Hepatocyte (in vitro differentiated cells): ENCODE measurements around the gene FAM90A1.
"Not testable (repeated sequence)": the region's sequence is repeated elsewhere in the genome, so short reads cannot be mapped to it uniquely, and the experiment has no call there.

Experiments
- CTCF ChIP-seq: fragments of 200-600 bp; sonication (generic); IDR thresholded peaks from 2 replicates; pipeline ENCODE4 v1.5.1; 2016; ENCODE audit warnings: antibody characterized with exemption, mild to moderate bottlenecking; ENCODE audit not compliant: poor library complexity
- EZH2 ChIP-seq: fragments of 200-600 bp; sonication (generic); IDR thresholded peaks from 2 replicates; pipeline ENCODE4 v1.6.1; 2016; ENCODE audit warnings: antibody characterized with exemption, mild to moderate bottlenecking, borderline replicate concordance

- not testable (repeated sequence) for TF ChIP-seq CTCF, EZH2
Observed at GRCh38 chr12:8229486-8229885, 2.1 kb upstream of the FAM90A1 start.
